ENCODE measurements around the gene FERMT3. TPM values are rescaled to one million over a fixed set of nuclear protein-coding genes. Genes with fewer than 3 reads are reported as not detected.

Gene FERMT3
- total and polyA plus RNA-seq, 4 donors = 17.4 to 182 (median 84.5) TPM

- Histone ChIP-seq H3K4me1 (ENCODE audit: control insufficient read depth in 5 of 5, insufficient read depth in 5 of 5, low read length in 5 of 5) (no peaks in the 10 kb centered on the region), H3K9ac (ENCODE audit: insufficient read depth in 1 of 2, low read length in 2 of 2) (no peak overlapping the region), H3K9me3 (ENCODE audit: control insufficient read depth in 4 of 4, insufficient read depth in 3 of 4, low read length in 3 of 4) (no peaks in the 10 kb centered on the region), H3K4me3 (no peak overlapping the region), H3K27ac (ENCODE audit: low read depth in 1 of 2, low read length in 1 of 2) (no peak overlapping the region), H3K27me3 (ENCODE audit: control insufficient read depth in 3 of 3, insufficient read depth in 3 of 3, low read length in 2 of 3) (no peaks in the 10 kb centered on the region), H3K36me3 (ENCODE audit: control insufficient read depth in 4 of 4, insufficient read depth in 4 of 4, low read length in 4 of 4) (peaks cover 2 to 80% (median 22%) of the 10 kb centered on the region in 4 donors)
- no peak for ATAC-seq (ENCODE audit: insufficient read depth, low FRiP score)
- no peak for DNase-seq
- no peak for TF ChIP-seq CTCF (IDR thresholded peaks at IDR 0.05; ENCODE audit: control extremely low read depth, extremely low read depth)
- WGBS, 2 donors = 94 to 95% methylated on average over 42 of the region's 42 CpGs
Measured at GRCh38 chr11:64262271-64263002, 55.9 kb downstream of the FERMT3 start.

- no peak overlapping the region for H3K9ac ChIP-seq (ENCODE audit: insufficient read depth in 1 of 2, low read length in 2 of 2)
- H3K4me3 ChIP-seq = no peak overlapping the region
- ATAC-seq (ENCODE audit: insufficient read depth, low FRiP score) = no peak
- H3K36me3 ChIP-seq (ENCODE audit: control insufficient read depth in 4 of 4, insufficient read depth in 4 of 4, low read length in 4 of 4) = peaks cover 2 to 76% (median 20%) of the 10 kb centered on the region in 4 donors
- no peak for TF ChIP-seq CTCF (IDR thresholded peaks at IDR 0.05; ENCODE audit: control extremely low read depth, extremely low read depth)
- peaks cover 0 to 5% (median 2%) of the 10 kb centered on the region in 5 donors for H3K4me1 ChIP-seq (ENCODE audit: control insufficient read depth in 5 of 5, insufficient read depth in 5 of 5, low read length in 5 of 5)
- no peaks in the 10 kb centered on the region for H3K27me3 ChIP-seq (ENCODE audit: control insufficient read depth in 3 of 3, insufficient read depth in 3 of 3, low read length in 2 of 3)
- no peak overlapping the region for H3K27ac ChIP-seq (ENCODE audit: low read depth in 1 of 2, low read length in 1 of 2)
- DNase-seq = no peak
- 86 to 87% methylated on average over 29 of the region's 29 CpGs for WGBS, 2 donors
- no peaks in the 10 kb centered on the region for H3K9me3 ChIP-seq (ENCODE audit: control insufficient read depth in 4 of 4, insufficient read depth in 3 of 4, low read length in 3 of 4)
Measured at GRCh38 chr11:64263021-64263946, 56.8 kb downstream of the FERMT3 start.

DNA sequence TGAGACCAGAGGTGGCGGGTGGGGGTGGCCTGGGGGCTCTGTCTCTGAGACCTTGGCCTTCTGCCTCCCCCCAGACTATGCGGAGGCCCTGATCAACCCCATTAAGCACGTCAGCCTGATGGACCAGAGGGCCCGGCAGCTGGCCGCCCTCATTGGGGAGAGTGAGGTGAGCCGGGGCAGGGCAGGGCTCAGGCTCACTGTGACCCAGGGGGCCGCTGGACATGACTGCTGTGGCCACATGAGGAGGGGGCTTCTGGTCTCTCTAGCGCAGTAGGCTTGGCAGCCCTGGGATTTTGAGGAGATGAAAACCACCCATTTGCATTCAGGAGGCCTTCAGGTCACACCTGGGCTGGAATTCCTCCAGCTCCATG is 57.4 kb downstream of the FERMT3 start:
- WGBS, 2 donors = 92 to 96% methylated on average over 8 of the region's 8 CpGs
- DNase-seq (no peak), ATAC-seq (ENCODE audit: insufficient read depth, low FRiP score) (no peak)
- no peak overlapping the region for H3K4me3 ChIP-seq
- no peak overlapping the region for H3K9ac ChIP-seq (ENCODE audit: insufficient read depth in 1 of 2, low read length in 2 of 2)
- H3K27me3 ChIP-seq (ENCODE audit: control insufficient read depth in 3 of 3, insufficient read depth in 3 of 3, low read length in 2 of 3) = no peaks in the 10 kb centered on the region
- H3K27ac ChIP-seq (ENCODE audit: low read depth in 1 of 2, low read length in 1 of 2) = no peak overlapping the region
- H3K9me3 ChIP-seq (ENCODE audit: control insufficient read depth in 4 of 4, insufficient read depth in 3 of 4, low read length in 3 of 4) = no peaks in the 10 kb centered on the region
- peaks cover 2 to 70% (median 17%) of the 10 kb centered on the region in 4 donors for H3K36me3 ChIP-seq (ENCODE audit: control insufficient read depth in 4 of 4, insufficient read depth in 4 of 4, low read length in 4 of 4)
- TF ChIP-seq CTCF (IDR thresholded peaks at IDR 0.05; ENCODE audit: control extremely low read depth, extremely low read depth) = no peak
- peaks cover 0 to 12% (median 5%) of the 10 kb centered on the region in 5 donors for H3K4me1 ChIP-seq (ENCODE audit: control insufficient read depth in 5 of 5, insufficient read depth in 5 of 5, low read length in 5 of 5)

All from lung (tissue), 12 donors.